RPMI7951 (cell line): ENCODE results near the gene INPP4A. TPM values are rescaled to one million over a fixed set of nuclear protein-coding genes. Genes with fewer than 3 reads are reported as not detected.

Experiments
- DNase-seq: peaks from one replicate; pipeline ENCODE4 v3.0.0-alpha.2; 2012; ENCODE audit warnings: low read depth
- total RNA-seq: library from RNA; depleted of rRNA; stranded (reverse); fragments of >200 nt; shearing (Covaris generic); gene quantifications from 2 replicates; pipeline ENCODE4 v1.2.3, GENCODE V29; 2014

Gene INPP4A
- total RNA-seq, 1 experiment from 2014 or later: 9.9 TPM

GRCh38 chr2:98460573-98461497, 16.2 kb downstream of the INPP4A start:
- no peak for DNase-seq

- no peak for DNase-seq
Measured at GRCh38 chr2:98461498-98462049, 16.9 kb downstream of the INPP4A start.

DNA sequence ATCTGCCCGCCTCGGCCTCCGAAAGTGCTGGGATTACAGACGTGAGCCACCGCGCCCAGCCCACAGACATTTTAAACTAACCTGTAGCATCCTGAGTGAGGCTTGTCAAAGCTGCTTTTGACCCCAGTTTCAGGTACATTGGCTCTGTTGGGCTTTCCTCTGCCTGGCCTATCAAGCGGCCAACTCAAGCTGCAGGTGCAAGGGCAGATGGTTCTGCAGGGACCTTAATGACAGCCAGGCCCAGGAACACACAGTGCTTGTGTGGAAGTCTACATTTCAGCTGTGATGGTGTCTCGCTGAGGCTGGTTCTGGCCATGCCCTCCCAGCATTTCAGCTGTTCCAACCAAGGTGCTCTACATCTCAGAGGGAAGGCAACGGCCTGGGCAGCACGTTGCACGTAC, 18.4 kb downstream of the INPP4A start:
- no peak for DNase-seq

DNA sequence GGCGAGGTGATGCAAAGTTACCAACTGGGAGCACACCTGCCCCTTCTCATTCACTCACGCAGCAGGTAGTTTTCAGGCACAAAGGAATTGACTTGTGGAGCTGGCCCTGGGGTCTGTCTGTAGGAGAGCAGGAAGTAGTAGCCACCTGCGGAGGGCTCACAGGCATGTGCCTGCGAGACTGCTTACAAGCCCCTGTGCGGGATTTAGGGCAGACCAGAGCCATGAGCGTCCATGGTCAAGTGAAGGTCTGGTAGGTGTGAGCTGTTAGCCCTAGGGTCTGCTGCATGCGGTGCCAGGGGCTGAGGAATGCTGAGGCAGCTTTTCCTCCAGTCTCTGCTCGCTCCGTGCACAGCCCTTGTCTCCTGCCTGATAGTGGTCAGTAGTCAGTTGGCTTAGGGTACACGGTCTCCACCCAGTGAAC, 18.9 kb downstream of the INPP4A start:
- no peak for DNase-seq

- DNase-seq: no peak
Measured at GRCh38 chr2:98463988-98464771, 19.5 kb downstream of the INPP4A start.

DNA sequence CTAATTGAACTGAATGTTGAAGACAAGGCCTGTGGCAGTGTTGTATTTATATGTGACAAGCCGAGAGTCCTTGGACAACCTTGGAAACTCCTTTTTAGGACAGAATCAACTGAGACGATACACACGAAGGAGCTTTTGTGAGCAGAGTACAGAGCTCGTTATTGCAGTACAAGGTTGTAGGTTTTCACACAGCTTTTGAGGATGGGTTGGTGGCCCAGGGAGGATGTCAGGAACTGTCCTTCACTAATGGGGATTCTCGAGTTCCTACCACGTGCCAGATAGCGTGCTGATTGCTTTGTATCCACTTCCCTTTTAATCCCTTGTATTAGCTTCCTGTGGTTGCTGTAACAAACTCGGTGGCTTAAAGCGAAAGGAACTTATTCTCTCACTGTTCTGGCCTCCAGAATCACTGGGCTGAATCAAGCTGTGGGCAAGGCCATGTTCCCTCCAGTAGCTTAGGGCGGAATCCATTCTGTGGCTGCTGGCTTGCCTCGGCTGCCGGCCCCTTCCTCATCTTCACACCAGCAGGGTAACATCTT, 20.2 kb downstream of the INPP4A start:
- no peak for DNase-seq

GRCh38 chr2:98465456-98466226, 21.0 kb downstream of the INPP4A start:
- DNase-seq: peak; percentile 68

- DNase-seq: no peak
Measured at GRCh38 chr2:98467082-98467536, 22.5 kb downstream of the INPP4A start.

- DNase-seq: no peak
Measured at GRCh38 chr2:98467652-98468051, 23.0 kb downstream of the INPP4A start.

DNA sequence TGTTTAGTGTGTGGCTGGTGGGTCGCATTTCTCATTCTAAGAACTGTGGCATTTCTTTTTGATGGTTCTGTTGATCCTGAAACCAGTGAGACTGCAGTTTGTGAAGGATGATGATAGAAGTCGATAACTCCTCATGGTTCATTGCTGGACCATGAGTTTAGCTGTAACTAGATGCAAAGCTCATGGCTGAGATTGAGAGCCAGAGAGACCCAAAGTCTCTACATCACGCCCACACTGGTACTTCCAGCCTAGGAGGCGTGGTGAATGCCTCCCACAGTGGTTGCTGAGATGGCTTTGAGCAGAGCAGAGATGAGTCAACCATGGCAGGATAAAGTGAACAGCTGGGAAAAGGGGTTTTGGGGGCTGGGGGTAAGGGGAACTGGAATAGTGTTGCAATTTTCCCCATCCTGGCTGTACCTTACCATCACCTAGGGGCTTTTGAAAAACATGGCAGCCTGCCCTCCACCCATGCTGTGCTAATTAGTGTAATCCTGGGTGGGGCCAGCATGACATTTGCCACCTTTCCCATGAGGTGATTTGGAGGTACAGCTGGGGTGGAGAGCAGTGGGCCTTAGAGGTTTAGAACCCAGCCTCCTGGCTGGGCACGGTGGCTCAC, 24.1 kb downstream of the INPP4A start:
- peak; percentile 43 for DNase-seq

DNA sequence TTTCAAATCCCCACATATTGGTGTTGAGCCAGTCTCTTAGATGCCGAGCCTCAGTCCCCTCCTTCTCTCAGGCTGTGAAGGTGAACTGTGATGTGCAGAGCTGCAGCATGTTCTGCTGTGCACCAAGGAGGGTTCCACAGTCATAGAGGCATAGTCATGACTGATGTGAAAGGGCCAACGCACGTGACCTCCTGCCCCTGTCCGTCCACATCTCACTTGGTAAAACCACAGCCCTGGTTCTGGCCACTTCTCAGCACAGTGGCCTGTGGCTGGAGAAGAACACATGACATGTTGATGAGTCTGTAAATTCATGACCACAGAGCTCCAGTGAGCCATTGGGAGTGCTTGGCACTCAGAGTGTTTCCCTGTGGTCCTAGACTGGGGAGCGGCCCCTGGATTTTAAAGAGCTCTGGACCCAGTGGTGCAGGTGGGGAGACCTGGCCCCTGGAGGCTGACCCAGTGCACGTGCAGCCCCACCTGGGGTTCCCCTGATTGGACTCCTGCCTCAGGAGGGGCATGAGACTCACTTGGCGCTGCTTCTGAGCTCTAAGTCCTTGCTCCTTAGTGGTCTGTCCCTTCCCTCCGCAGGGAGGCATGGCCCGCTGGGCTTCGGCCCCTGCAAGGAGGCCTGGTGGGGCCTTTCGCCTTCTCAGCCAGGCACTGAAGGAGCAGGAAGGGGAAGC, 25.3 kb downstream of the INPP4A start:
- peak; percentile 38 for DNase-seq

DNA sequence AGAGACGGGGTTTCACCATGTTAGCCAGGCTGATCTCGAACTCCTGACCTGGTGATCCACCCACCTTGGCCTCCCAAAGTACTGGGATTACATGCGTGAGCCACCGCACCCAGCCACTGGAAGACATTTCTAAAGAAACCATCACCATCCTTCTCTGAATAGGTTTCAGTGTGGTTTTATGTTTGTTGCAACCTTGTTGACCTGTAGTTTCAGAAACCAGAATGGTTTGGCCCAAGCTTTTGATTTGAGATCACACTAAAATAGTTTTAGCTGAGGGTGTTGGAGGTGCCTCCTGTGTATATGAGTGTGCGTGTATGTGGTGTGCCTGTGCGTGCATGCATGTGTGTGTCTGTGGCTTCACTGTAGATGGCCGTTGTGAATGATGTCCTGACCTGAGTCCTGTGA, 26.2 kb downstream of the INPP4A start:
- no peak for DNase-seq

DNA sequence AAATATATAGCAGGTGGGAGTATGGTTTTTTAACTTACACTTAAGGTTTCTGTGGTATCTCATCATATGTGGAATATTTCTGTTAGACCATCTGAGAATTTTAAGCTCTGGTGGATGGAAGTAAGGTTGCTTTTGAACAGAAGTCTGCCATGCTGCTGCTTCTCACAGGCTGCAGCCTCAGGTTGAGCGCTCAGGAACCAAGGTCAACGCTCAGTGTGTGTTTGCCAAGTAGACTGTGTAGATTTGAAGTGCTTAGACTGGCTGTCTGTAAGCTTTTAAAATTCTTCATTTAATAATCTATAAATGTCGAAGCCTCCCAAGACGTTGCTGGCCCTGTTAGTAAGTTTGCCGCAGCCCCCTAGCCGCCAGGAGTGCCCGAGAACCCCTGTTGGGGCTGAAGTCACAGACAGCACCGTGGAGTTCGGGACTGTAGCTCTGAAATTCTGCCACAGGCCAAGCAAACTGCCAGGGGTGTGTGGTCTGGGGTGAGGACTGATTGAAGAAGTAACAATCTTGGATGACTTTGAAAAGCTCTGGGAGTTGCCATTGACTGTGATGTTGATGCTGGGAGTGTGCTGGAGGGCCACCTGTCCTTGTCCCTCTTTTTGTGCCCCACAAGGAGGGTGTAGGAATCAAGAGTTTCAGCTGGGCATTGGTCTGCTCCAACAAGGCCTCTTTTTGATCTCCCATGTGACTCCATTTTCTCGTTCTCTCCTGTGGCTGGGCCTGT, 26.9 kb downstream of the INPP4A start:
- DNase-seq: no peak

DNA sequence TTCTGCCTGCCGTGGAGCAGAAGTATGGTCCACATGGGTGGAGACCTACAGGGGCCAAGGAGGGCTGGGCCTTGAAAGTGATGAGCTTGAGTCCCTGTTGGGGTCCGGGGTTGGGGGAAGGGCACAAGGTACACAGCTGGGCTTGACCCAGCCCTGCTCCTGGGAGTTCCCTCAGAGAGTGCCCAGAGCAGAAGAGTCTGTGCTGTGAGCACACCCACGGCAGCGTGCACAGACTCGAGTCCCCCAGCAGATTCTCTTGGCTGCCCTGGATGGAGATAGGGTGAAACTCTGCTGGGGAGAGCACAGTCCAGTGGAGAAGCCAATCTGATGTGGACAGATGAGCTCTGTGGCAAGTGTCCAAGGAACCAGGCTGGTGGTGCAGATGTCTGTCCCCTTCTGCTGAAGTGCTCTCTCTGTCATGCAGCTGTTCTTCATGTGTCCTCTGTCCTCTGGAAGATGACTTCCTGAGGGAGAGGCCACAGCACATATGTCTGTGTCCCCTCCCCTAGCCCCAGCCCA, 27.5 kb downstream of the INPP4A start:
- DNase-seq: no peak

- DNase-seq: no peak
Measured at GRCh38 chr2:98472961-98473746, 28.5 kb downstream of the INPP4A start.

GRCh38 chr2:98473995-98474780, 29.5 kb downstream of the INPP4A start:
- no peak for DNase-seq

DNA sequence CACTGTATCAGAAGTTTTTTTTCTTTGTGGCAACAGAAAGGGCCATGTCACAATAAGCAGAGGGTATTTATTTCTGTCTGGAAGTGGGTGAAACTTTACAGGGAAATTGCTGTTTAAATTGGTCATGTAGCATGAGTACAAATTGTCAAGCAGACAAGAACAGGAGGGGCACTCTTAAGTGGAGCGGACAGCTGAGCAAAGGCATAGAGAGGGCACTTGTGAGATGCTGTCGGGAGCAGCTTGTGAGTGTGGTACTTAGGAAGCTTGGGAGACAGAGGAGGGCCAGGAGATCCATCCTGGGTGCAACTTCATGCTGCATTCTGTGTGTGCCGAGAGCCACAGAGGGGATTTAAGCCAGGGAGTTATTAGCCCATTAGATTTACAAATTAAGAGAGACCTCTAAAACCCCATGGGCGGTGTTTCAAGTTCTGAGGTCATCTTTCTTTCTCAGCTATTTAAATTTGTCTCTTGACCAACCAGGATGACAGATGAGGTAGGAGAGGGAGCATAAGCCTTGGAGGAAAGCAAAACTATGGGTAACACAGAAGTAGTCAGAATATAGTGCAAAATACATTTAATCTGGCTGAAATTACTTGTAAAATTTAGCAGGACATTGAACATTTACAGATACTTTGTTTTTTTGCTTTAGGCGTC, 30.4 kb downstream of the INPP4A start:
- DNase-seq: no peak
